Stimulated activated CD4-positive, alpha-beta T cell treated with anti-CD3 and anti-CD28 coated beads, TNF-alpha, amount 100 ng/mL, for 4 hours (primary cell): ENCODE measurements around the gene NXPH4.

Source experiments
- DNase-seq, 3 experiments: peaks; one replicate each; pipeline ENCODE4 v3.0.0-alpha.2; 2020; ENCODE audit warnings: low read depth in 3 of 3

Gene NXPH4

GRCh38 chr12:57219205-57219992 lies 2.8 kb downstream of the NXPH4 start:
- no peak for DNase-seq

- DNase-seq, result no peak
These were observed 3.6 kb downstream of the NXPH4 start for GRCh38 chr12:57219993-57220754.

- no peak for DNase-seq
These were observed 4.2 kb downstream of the NXPH4 start for GRCh38 chr12:57220770-57221168.

- DNase-seq, result no peak
These were observed 4.7 kb downstream of the NXPH4 start for GRCh38 chr12:57221169-57221917.

GRCh38 chr12:57222286-57223190 lies 5.9 kb downstream of the NXPH4 start:
- no peak for DNase-seq

GRCh38 chr12:57223191-57224165 lies 6.9 kb downstream of the NXPH4 start:
- no peak for DNase-seq

- no peak for DNase-seq
These were observed 7.8 kb downstream of the NXPH4 start for GRCh38 chr12:57224278-57224972.

- DNase-seq, result peak in 1 of 3 experiments; percentile 34
These were observed 8.5 kb downstream of the NXPH4 start for GRCh38 chr12:57224973-57225679.

- DNase-seq, result no peak
These were observed 9.2 kb downstream of the NXPH4 start for GRCh38 chr12:57225680-57226210.

GRCh38 chr12:57226588-57227314 lies 10.2 kb downstream of the NXPH4 start:
- DNase-seq, result no peak

- DNase-seq, result no peak
These were observed 10.9 kb downstream of the NXPH4 start for GRCh38 chr12:57227315-57228115.

- DNase-seq, result no peak
These were observed 12.5 kb downstream of the NXPH4 start for GRCh38 chr12:57229046-57229633.

- DNase-seq, result peak; percentile 79 to 94 (median 86)
These were observed 13.2 kb downstream of the NXPH4 start, which contains the start of gene SHMT2 for GRCh38 chr12:57229634-57230380. TSS of gene SHMT2 (plus strand) at chr12:57229711. CDS start at chr12:57229779, 68 bp downstream.

GRCh38 chr12:57230381-57231155 lies 14.0 kb downstream of the NXPH4 start:
- no peak for DNase-seq
